Type B pancreatic cell (in vitro differentiated cells): Measurements from ENCODE around the gene NKAP. TPM values are rescaled to one million over a fixed set of nuclear protein-coding genes. Genes with fewer than 3 reads are reported as not detected.

Experiments used
- DNase-seq: peaks from one replicate; pipeline ENCODE4 v3.0.0; 2021; ENCODE audit warnings: mixed read lengths; ENCODE audit not compliant: unreplicated experiment; ENCODE audit errors: extremely low spot score
- H3K27ac Mint-ChIP-seq: 2 replicates; pipeline ENCODE4 v1.8.0; 2021; ENCODE audit warnings: mild to moderate bottlenecking, mixed read lengths
- H3K27me3 Mint-ChIP-seq: 2 replicates; pipeline ENCODE4 v1.8.0; 2021; ENCODE audit warnings: mixed read lengths
- H3K36me3 Mint-ChIP-seq: 2 replicates; pipeline ENCODE4 v1.8.0; 2021; ENCODE audit warnings: mixed read lengths
- H3K4me1 Mint-ChIP-seq: one replicate; pipeline ENCODE4 v1.8.0; 2021; ENCODE audit warnings: mixed read lengths; ENCODE audit not compliant: unreplicated experiment
- H3K4me3 Mint-ChIP-seq: 2 replicates; pipeline ENCODE4 v1.8.0; 2021; ENCODE audit warnings: mild to moderate bottlenecking, mixed read lengths
- H3K9me3 Mint-ChIP-seq: 2 replicates; pipeline ENCODE4 v1.8.0; 2021; ENCODE audit warnings: mixed read lengths
- CTCF ChIP-seq: fragments of 200-600 bp; sonication (generic); conservative IDR thresholded peaks from 2 replicates; pipeline ENCODE4 v1.5.0; 2021; ENCODE audit warnings: antibody characterized with exemption, mild to moderate bottlenecking
- total RNA-seq: library from RNA; stranded (reverse); gene quantifications from 2 replicates; pipeline ENCODE4 v1.2.1, GENCODE V29; 2021; ENCODE audit warnings: low replicate concordance

Gene NKAP
- total RNA-seq, 1 donor from 2014 or later: 9.1 TPM

DNA sequence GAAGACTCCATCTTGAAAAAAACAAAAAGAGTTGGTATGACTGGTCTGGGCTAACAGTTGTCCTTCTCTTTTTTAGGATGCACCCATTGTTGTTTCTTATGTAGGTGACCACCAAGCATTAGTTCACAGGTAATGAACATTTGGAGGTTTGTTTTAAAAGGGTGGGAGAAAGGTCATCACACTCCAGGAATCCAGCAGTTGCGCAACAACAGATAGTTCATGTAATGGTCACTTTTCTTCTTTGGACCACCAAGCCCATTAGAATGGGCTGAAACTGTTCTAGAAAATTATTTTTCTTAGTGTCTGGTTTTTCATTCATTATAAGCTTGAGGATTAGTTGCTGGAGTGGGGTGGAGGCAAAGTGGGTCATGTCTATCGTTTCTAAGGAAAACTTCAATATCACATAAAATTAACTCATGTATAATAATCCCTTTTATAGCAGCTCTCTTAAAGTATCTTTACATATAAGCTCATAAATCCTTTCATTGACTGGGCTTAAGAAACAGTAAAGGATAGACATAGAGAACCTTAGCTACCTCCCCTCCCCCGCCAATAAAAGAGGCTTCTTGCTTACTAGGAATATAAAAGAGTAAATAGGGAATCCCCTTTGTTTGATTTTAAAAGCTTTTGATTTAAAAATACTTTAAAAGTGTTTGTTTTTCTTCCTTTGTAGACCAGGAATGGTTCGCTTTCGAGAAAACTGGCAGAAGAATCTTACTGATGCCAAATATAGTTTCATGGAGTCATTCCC lies 23.5 kb downstream of the NKAP start:
- H3K9me3 Mint-ChIP-seq: no peaks in the 10 kb centered on the region
- no peak overlapping the region for H3K4me3 Mint-ChIP-seq
- no peaks in the 10 kb centered on the region for H3K27me3 Mint-ChIP-seq
- no peaks in the 10 kb centered on the region for H3K4me1 Mint-ChIP-seq
- no peak for DNase-seq
- H3K27ac Mint-ChIP-seq: no peak overlapping the region
- no peak for TF ChIP-seq CTCF
- H3K36me3 Mint-ChIP-seq: no peaks in the 10 kb centered on the region

GRCh38 chrX:119917877-119918276 lies 25.7 kb downstream of the NKAP start:
- no peak overlapping the region for H3K27ac Mint-ChIP-seq
- DNase-seq: no peak
- H3K27me3 Mint-ChIP-seq: no peaks in the 10 kb centered on the region
- no peaks in the 10 kb centered on the region for H3K9me3 Mint-ChIP-seq
- no peaks in the 10 kb centered on the region for H3K4me1 Mint-ChIP-seq
- no peaks in the 10 kb centered on the region for H3K36me3 Mint-ChIP-seq
- no peak for TF ChIP-seq CTCF
- no peak overlapping the region for H3K4me3 Mint-ChIP-seq

GRCh38 chrX:119916310-119916709 lies 27.2 kb downstream of the NKAP start:
- no peak overlapping the region for H3K27ac Mint-ChIP-seq
- H3K4me1 Mint-ChIP-seq: no peaks in the 10 kb centered on the region
- no peaks in the 10 kb centered on the region for H3K36me3 Mint-ChIP-seq
- H3K4me3 Mint-ChIP-seq: no peak overlapping the region
- no peak for TF ChIP-seq CTCF
- H3K9me3 Mint-ChIP-seq: no peaks in the 10 kb centered on the region
- no peak for DNase-seq
- no peaks in the 10 kb centered on the region for H3K27me3 Mint-ChIP-seq

DNA sequence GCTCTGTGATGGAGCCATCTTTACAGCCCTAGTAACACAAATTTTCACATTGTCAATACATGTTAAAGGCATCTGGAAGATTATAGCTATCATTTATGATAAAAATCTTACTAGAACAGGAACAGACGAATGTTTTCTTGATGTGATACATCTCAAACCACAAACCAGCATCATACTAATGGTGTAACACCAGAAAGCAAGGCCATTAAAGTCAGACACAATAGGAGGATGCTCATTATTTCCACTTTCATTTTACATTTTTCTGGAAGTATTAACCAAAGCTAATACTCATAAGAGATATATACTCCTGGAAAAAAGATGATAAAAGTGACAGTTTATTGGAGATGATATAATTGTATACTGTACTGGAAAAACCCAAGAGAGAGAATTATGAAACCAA lies 42.6 kb downstream of the NKAP start:
- TF ChIP-seq CTCF: no peak
- Mint-ChIP-seq H3K9me3 (no peaks in the 10 kb centered on the region), H3K4me1 (no peaks in the 10 kb centered on the region), H3K27me3 (no peaks in the 10 kb centered on the region), H3K27ac (no peak overlapping the region), H3K36me3 (no peaks in the 10 kb centered on the region), H3K4me3 (no peak overlapping the region)
- DNase-seq: no peak

- H3K9me3 Mint-ChIP-seq: no peaks in the 10 kb centered on the region
- no peak for DNase-seq
- H3K27me3 Mint-ChIP-seq: no peaks in the 10 kb centered on the region
- H3K4me1 Mint-ChIP-seq: no peaks in the 10 kb centered on the region
- no peaks in the 10 kb centered on the region for H3K36me3 Mint-ChIP-seq
- no peak overlapping the region for H3K4me3 Mint-ChIP-seq
- H3K27ac Mint-ChIP-seq: no peak overlapping the region
- TF ChIP-seq CTCF: no peak
Measured at GRCh38 chrX:119899125-119899524, 44.4 kb downstream of the NKAP start.
